ENCODE data around the gene MCUB. TPM values are rescaled to one million over a fixed set of nuclear protein-coding genes. Genes with fewer than 3 reads are reported as not detected.

Gene MCUB
- total and polyA plus RNA-seq, 2 experiments from 2014 or later = 32.9 to 52.6 TPM

GRCh38 chr4:109611045-109611646, 51.1 kb downstream of the MCUB start:
- in situ Hi-C loops (cut with MboI) = no loop called here
- Histone ChIP-seq H3K79me2 (ENCODE audit: insufficient read depth) (peaks cover 10% of the 10 kb centered on the region; the same call in 1 of the 2 replicates), H3F3A (ENCODE audit: insufficient read depth) (0 out of 2 replicates have a peak, but pooled peaks cover 8% of the 10 kb centered on the region), H3K27ac (no peak overlapping the region), H3K36me3 (ENCODE audit: low read depth) (no peaks in the 10 kb centered on the region), H3K4me1 (ENCODE audit: insufficient read depth) (no peaks in the 10 kb centered on the region), H3K4me2 (ENCODE audit: unreplicated experiment) (no peak overlapping the region), H2AFZ (no peak overlapping the region), H4K20me1 (ENCODE audit: insufficient read depth) (no peaks in the 10 kb centered on the region; the same call in 1 of the 2 replicates), H3K9me2 (ENCODE audit: insufficient read depth) (no peaks in the 10 kb centered on the region), H3K9me3 (ENCODE audit: low read depth) (no peaks in the 10 kb centered on the region), H3K9ac (no peak overlapping the region), H3K27me3 (replicated peaks; ENCODE audit: insufficient read depth) (no peaks in the 10 kb centered on the region), H3K4me3 (no peak overlapping the region)
- TF ChIP-seq EZH2phosphoT487 (IDR thresholded peaks at IDR 0.05; ENCODE audit: insufficient read depth, low read depth) = no peak
- DNase-seq = no peak

DNA sequence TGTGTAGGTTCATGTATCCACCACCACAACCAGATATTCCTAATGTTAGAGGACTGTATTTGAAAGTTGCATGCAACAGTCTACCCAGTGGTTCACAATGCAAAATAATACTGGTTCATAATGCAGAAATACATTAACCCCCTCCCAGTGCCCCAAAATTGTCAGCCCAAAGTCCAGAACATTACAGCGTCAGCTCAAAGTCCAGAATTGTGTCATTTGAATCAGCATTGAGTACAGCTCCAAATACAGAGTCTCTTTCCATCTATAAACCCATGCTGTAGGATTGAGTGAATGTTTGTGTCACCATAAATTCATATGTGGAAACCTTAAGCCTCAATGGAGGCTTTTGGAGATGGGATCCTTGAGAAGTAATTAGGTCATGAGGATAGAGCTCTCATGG, 54.0 kb downstream of the MCUB start:
- 95 to 97% methylated on average over 1 of the region's 1 CpG for WGBS, 2 experiments (ENCODE audit: low coverage in 1 of 2, low lambda C conversion rate in 2 of 2, missing lambda C conversion rate in 2 of 2)
- in situ Hi-C loops (cut with MboI) = no loop called here
- H3K9me2 ChIP-seq (ENCODE audit: insufficient read depth) = no peaks in the 10 kb centered on the region

DNA sequence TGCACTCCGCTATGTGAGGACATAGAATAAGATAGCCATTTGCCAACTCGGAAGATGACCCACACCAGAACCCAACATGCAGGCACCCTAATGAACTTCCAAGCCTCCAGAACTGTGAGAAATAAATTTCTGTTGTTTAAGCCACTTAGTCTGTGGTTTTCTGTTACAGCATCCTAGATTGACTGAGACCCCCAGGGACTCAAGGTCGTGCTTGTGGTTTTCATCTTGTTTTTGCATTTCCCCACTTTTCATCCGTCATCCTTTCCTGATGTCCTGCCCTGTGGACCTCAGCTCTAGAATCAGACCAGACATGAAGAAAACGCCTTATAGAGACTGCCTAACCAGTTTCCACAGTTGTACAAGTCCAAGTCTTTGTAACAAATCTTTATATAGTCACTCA, 54.4 kb downstream of the MCUB start:
- TF ChIP-seq EZH2phosphoT487 (IDR thresholded peaks at IDR 0.05; ENCODE audit: insufficient read depth, low read depth) = no peak
- no peak for TF ChIP-seq EZH2 (IDR thresholded peaks at IDR 0.05; ENCODE audit: insufficient read depth, poor library complexity, severe bottlenecking)
- Histone ChIP-seq H3F3A (ENCODE audit: insufficient read depth) (0 out of 2 replicates have a peak, but pooled peaks cover 8% of the 10 kb centered on the region), H3K4me3 (no peak overlapping the region), H3K9ac (no peak overlapping the region), H3K4me2 (ENCODE audit: unreplicated experiment) (no peak overlapping the region), H3K9me3 (ENCODE audit: low read depth) (no peaks in the 10 kb centered on the region), H3K79me2 (ENCODE audit: insufficient read depth) (no peaks in the 10 kb centered on the region), H2AFZ (no peak overlapping the region), H3K9me2 (ENCODE audit: insufficient read depth) (no peaks in the 10 kb centered on the region), H4K20me1 (ENCODE audit: insufficient read depth) (no peaks in the 10 kb centered on the region), H3K4me1 (ENCODE audit: insufficient read depth) (no peaks in the 10 kb centered on the region), H3K27ac (no peak overlapping the region), H3K36me3 (ENCODE audit: low read depth) (no peaks in the 10 kb centered on the region), H3K27me3 (replicated peaks; ENCODE audit: insufficient read depth) (no peaks in the 10 kb centered on the region)
- no peak for DNase-seq
- whole genome bisulfite sequencing, 2 experiments (ENCODE audit: low coverage in 1 of 2, low lambda C conversion rate in 2 of 2, missing lambda C conversion rate in 2 of 2) = 84 to 92% methylated on average over 5 of the region's 5 CpGs
- in situ Hi-C loops (cut with MboI) = no loop called here

More for the DNA sequence above, 54.0 kb downstream of the MCUB start:
- no peak overlapping the region for H3K27ac ChIP-seq
- TF ChIP-seq EZH2phosphoT487 (IDR thresholded peaks at IDR 0.05; ENCODE audit: insufficient read depth, low read depth) (no peak), EZH2 (IDR thresholded peaks at IDR 0.05; ENCODE audit: insufficient read depth, poor library complexity, severe bottlenecking) (no peak)
- H3K4me3 ChIP-seq = no peak overlapping the region
- no peak overlapping the region for H2AFZ ChIP-seq
- no peaks in the 10 kb centered on the region for H3K79me2 ChIP-seq (ENCODE audit: insufficient read depth)
- 0 out of 2 replicates have a peak, but pooled peaks cover 8% of the 10 kb centered on the region for H3F3A ChIP-seq (ENCODE audit: insufficient read depth)
- H3K4me2 ChIP-seq (ENCODE audit: unreplicated experiment) = no peak overlapping the region
- H3K9ac ChIP-seq = no peak overlapping the region
- no peaks in the 10 kb centered on the region for H3K9me3 ChIP-seq (ENCODE audit: low read depth)
- DNase-seq = no peak
- H3K4me1 ChIP-seq (ENCODE audit: insufficient read depth) = no peaks in the 10 kb centered on the region
- H4K20me1 ChIP-seq (ENCODE audit: insufficient read depth) = no peaks in the 10 kb centered on the region
- H3K36me3 ChIP-seq (ENCODE audit: low read depth) = no peaks in the 10 kb centered on the region
- no peaks in the 10 kb centered on the region for H3K27me3 ChIP-seq (replicated peaks; ENCODE audit: insufficient read depth)

GRCh38 chr4:109615742-109616141, 55.7 kb downstream of the MCUB start:
- in situ Hi-C loops (cut with MboI) = no loop called here
- no peak overlapping the region for H3K4me3 ChIP-seq

GRCh38 chr4:109616243-109616642, 56.2 kb downstream of the MCUB start:
- no peaks in the 10 kb centered on the region for H4K20me1 ChIP-seq (ENCODE audit: insufficient read depth)
- in situ Hi-C loops (cut with MboI) = no loop called here
- no peaks in the 10 kb centered on the region for H3K79me2 ChIP-seq (ENCODE audit: insufficient read depth)
- no peak for TF ChIP-seq EZH2 (IDR thresholded peaks at IDR 0.05; ENCODE audit: insufficient read depth, poor library complexity, severe bottlenecking)
- no peaks in the 10 kb centered on the region for H3K9me3 ChIP-seq (ENCODE audit: low read depth)
- 0 out of 2 replicates have a peak, but pooled peaks cover 3% of the 10 kb centered on the region for H3F3A ChIP-seq (ENCODE audit: insufficient read depth)
- no peaks in the 10 kb centered on the region for H3K9me2 ChIP-seq (ENCODE audit: insufficient read depth)
- no peak overlapping the region for H3K4me3 ChIP-seq
- H2AFZ ChIP-seq = no peak overlapping the region
- H3K9ac ChIP-seq = no peak overlapping the region
- H3K27ac ChIP-seq = no peak overlapping the region
- WGBS, 2 experiments (ENCODE audit: low coverage in 1 of 2, low lambda C conversion rate in 2 of 2, missing lambda C conversion rate in 2 of 2) = 96 to 100% methylated on average over 1 of the region's 1 CpG
- H3K27me3 ChIP-seq (replicated peaks; ENCODE audit: insufficient read depth) = no peaks in the 10 kb centered on the region
- no peaks in the 10 kb centered on the region for H3K4me1 ChIP-seq (ENCODE audit: insufficient read depth)
- no peak for DNase-seq
- H3K4me2 ChIP-seq (ENCODE audit: unreplicated experiment) = no peak overlapping the region
- no peaks in the 10 kb centered on the region for H3K36me3 ChIP-seq (ENCODE audit: low read depth)

More at GRCh38 chr4:109615742-109616141, 55.7 kb downstream of the MCUB start:
- no peak for TF ChIP-seq EZH2phosphoT487 (IDR thresholded peaks at IDR 0.05; ENCODE audit: insufficient read depth, low read depth)
- Histone ChIP-seq H3K27ac (no peak overlapping the region), H3F3A (ENCODE audit: insufficient read depth) (0 out of 2 replicates have a peak, but pooled peaks cover 8% of the 10 kb centered on the region), H3K27me3 (replicated peaks; ENCODE audit: insufficient read depth) (no peaks in the 10 kb centered on the region), H2AFZ (no peak overlapping the region), H3K4me2 (ENCODE audit: unreplicated experiment) (no peak overlapping the region), H3K9ac (no peak overlapping the region), H3K9me3 (ENCODE audit: low read depth) (no peaks in the 10 kb centered on the region), H3K4me1 (ENCODE audit: insufficient read depth) (no peaks in the 10 kb centered on the region), H3K36me3 (ENCODE audit: low read depth) (no peaks in the 10 kb centered on the region), H4K20me1 (ENCODE audit: insufficient read depth) (no peaks in the 10 kb centered on the region), H3K79me2 (ENCODE audit: insufficient read depth) (no peaks in the 10 kb centered on the region), H3K9me2 (ENCODE audit: insufficient read depth) (no peaks in the 10 kb centered on the region)
- WGBS, 2 experiments (ENCODE audit: low coverage in 1 of 2, low lambda C conversion rate in 2 of 2, missing lambda C conversion rate in 2 of 2) = 95 to 98% methylated on average over 2 of the region's 2 CpGs
- DNase-seq = no peak

All from GM23248 (cell line).